Activated naive CD4-positive, alpha-beta T cell treated with anti-CD3 and anti-CD28 coated beads for 36 hours (primary cell): Measurements from ENCODE around the gene GDAP1L1. TPM values are rescaled to one million over a fixed set of nuclear protein-coding genes. Genes with fewer than 3 reads are reported as not detected.
"Not testable (repeated sequence)": the region's sequence is repeated elsewhere in the genome, so short reads cannot be mapped to it uniquely, and the experiment has no call there.

Source experiments
- CTCF ChIA-PET: fragments of 350-600 bp; sonication (Branson Sonifier 250); formaldehyde crosslinking; loops from one replicate; lab custom pipeline; 2021; ENCODE audit warnings: antibody characterized with exemption; lab: Charles Lee
- DNase-seq: peaks from one replicate; pipeline ENCODE4 v3.0.0-alpha.2; 2020
- H3K27ac Mint-ChIP-seq: one replicate; pipeline ENCODE4 v1.8.0; 2021; ENCODE audit warnings: mild to moderate bottlenecking, mixed read lengths
- H3K27me3 Mint-ChIP-seq: one replicate; pipeline ENCODE4 v1.8.0; 2021; ENCODE audit warnings: low read depth, mixed read lengths
- H3K36me3 Mint-ChIP-seq: one replicate; pipeline ENCODE4 v1.8.0; 2021; ENCODE audit warnings: low read depth, mixed read lengths
- H3K4me1 Mint-ChIP-seq: one replicate; pipeline ENCODE4 v1.8.0; 2021; ENCODE audit warnings: low read depth, mixed read lengths
- H3K4me3 Mint-ChIP-seq: one replicate; pipeline ENCODE4 v1.8.0; 2021; ENCODE audit warnings: mild to moderate bottlenecking, moderate library complexity, mixed read lengths
- H3K9me3 Mint-ChIP-seq: one replicate; pipeline ENCODE4 v1.8.0; 2021; ENCODE audit warnings: mixed read lengths
- intact Hi-C: fragments of 100-400 bp; cut with micrococcal nuclease; formaldehyde crosslinking; loops from one replicate; pipeline ENCODE4 v1.15.1; 2023
- total RNA-seq, 2 experiments: library from RNA; stranded (reverse); gene quantifications; one replicate each; pipeline ENCODE4 v1.2.3, GENCODE V29; 2021

GDAP1L1 gene
- total RNA-seq, 2 experiments from 2014 or later = 0.27 to 0.50 TPM

DNA sequence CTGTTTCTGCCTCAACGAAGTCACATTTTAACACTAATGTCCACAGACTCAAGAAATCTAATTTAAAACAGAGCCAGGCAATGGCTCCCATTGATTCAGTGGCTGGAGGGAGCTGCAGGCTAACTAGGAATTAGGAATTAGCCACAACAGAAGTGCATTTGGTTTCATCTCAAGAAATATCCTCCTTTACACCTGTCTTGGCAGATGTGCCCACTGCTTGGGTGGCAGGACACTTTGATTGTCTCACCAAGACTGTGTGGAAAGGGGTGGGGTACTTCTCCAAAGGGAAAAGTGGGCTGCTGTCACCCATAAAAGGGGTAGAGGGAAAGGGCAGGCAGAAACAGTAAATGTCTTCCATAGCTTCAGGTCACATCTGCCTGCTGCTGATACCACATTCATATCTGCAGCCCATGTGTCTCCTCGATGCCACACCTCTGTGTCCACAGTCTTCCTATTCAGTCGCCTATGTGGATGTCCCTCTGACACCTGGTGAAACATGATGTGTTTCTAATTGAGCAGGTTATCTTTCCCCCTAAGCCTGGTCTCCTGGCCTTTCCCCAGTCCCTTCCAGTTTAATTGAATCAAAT, 25.6 kb upstream of the GDAP1L1 start:
- CTCF ChIA-PET = interaction anchor here (1.5 to 10.2 kb wide), 2 partner anchors 9 to 90 kb away, joined by 4 to 377 read pairs; partner anchors contain the start of gene FITM2
- intact Hi-C loops = no loop called here
- no peak overlapping the region for H3K27ac Mint-ChIP-seq
- H3K27me3 Mint-ChIP-seq = no peaks in the 10 kb centered on the region
- no peaks in the 10 kb centered on the region for H3K36me3 Mint-ChIP-seq
- no peak for DNase-seq
- no peak overlapping the region for H3K4me3 Mint-ChIP-seq
- no peaks in the 10 kb centered on the region for H3K9me3 Mint-ChIP-seq
- peaks cover 40% of the 10 kb centered on the region for H3K4me1 Mint-ChIP-seq

DNA sequence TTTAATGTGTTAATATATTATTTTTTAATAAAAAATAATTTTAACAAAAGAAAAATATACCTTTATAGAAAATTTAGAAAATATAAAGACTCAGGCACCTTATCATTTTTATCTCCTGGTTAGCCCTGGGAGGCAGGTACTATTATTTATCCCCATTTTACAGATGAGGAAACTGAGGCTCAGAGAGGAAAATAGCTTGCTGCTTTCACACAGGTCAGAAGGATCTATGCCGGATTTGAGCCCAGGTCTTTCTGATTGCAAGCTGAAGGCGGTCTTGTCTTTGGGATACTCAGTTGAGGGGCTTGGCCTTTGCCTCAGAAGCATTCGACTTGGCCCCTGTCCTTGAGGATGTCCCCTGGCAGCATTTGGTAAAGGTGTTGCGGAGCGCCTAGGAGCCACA, 25.1 kb upstream of the GDAP1L1 start:
- Mint-ChIP-seq H3K27me3 (no peaks in the 10 kb centered on the region), H3K4me3 (no peak overlapping the region), H3K4me1 (peaks cover 40% of the 10 kb centered on the region), H3K27ac (no peak overlapping the region), H3K36me3 (no peaks in the 10 kb centered on the region), H3K9me3 (no peaks in the 10 kb centered on the region)
- intact Hi-C loops = no loop called here
- no peak for DNase-seq
- CTCF ChIA-PET = interaction anchor here (1.5 kb wide), 1 partner anchor 10 kb away, joined by 4 read pairs; no protein-coding TSS in a partner anchor

- H3K27me3 Mint-ChIP-seq = no peaks in the 10 kb centered on the region
- H3K27ac Mint-ChIP-seq = no peak overlapping the region
- intact Hi-C loops = no loop called here
- H3K4me1 Mint-ChIP-seq = peaks cover 33% of the 10 kb centered on the region
- CTCF ChIA-PET = interaction anchor here (3.9 kb wide), 1 partner anchor 89 kb away, joined by 24 read pairs; the partner anchor contains the start of gene FITM2
- no peaks in the 10 kb centered on the region for H3K36me3 Mint-ChIP-seq
- H3K9me3 Mint-ChIP-seq = no peaks in the 10 kb centered on the region
- peak; percentile 30 for DNase-seq
- H3K4me3 Mint-ChIP-seq = no peak overlapping the region
Measured at GRCh38 chr20:44222633-44223368, 24.3 kb upstream of the GDAP1L1 start.

DNA sequence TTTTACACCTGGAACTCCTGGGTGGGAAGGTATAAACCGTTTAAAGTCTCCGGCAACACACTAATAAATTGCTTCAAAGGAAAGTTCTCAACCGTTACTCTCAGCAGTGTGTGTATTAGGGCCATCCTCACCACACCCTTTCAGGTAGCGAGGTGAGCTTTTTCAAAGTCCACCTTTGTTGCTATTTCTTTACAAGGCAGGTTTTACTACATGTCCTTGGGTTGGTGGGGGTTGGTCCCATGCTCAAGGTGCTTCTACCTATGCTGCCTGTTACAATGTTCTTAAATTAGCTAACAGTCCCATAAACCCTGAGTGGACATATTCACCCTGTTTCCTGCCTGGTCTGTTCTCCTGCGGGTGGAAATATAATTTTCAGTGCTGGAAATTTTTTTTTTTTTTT, 23.4 kb upstream of the GDAP1L1 start:
- peaks cover 24% of the 10 kb centered on the region for H3K4me1 Mint-ChIP-seq
- DNase-seq = no peak
- CTCF ChIA-PET = interaction anchor here (1.7 to 3.9 kb wide), 2 partner anchors 10 to 88 kb away, joined by 7 to 24 read pairs; partner anchors contain the start of gene FITM2

GRCh38 chr20:44224637-44225036, 22.5 kb upstream of the GDAP1L1 start:
- Mint-ChIP-seq H3K36me3 (no peaks in the 10 kb centered on the region), H3K27me3 (no peaks in the 10 kb centered on the region), H3K4me3 (no peak overlapping the region), H3K4me1 (peaks cover 15% of the 10 kb centered on the region), H3K27ac (no peak overlapping the region), H3K9me3 (no peaks in the 10 kb centered on the region)
- intact Hi-C loops = no loop called here
- CTCF ChIA-PET = interaction anchor here (1.7 to 3.9 kb wide), 3 partner anchors 8 to 87 kb away, joined by 4 to 24 read pairs (median 7); partner anchors contain the start of gene FITM2
- no peak for DNase-seq

More for the DNA sequence above, 23.4 kb upstream of the GDAP1L1 start:
- Mint-ChIP-seq H3K4me3 (no peak overlapping the region), H3K36me3 (no peaks in the 10 kb centered on the region), H3K27ac (no peak overlapping the region), H3K9me3 (no peaks in the 10 kb centered on the region), H3K27me3 (no peaks in the 10 kb centered on the region)
- intact Hi-C loops = no loop called here

- no peak overlapping the region for H3K27ac Mint-ChIP-seq
Measured at GRCh38 chr20:44228465-44229258, 18.4 kb upstream of the GDAP1L1 start.

GRCh38 chr20:44231193-44231592, 15.9 kb upstream of the GDAP1L1 start:
- no peak overlapping the region for H3K27ac Mint-ChIP-seq
- CTCF ChIA-PET = interaction anchor here (1.2 to 2.3 kb wide), 2 partner anchors 13 to 16 kb away, joined by 3 to 7 read pairs; no protein-coding TSS in a partner anchor
- intact Hi-C loops = no loop called here
- no peak for DNase-seq
- peaks cover 9% of the 10 kb centered on the region for H3K4me1 Mint-ChIP-seq
- H3K36me3 Mint-ChIP-seq = no peaks in the 10 kb centered on the region
- H3K4me3 Mint-ChIP-seq = no peak overlapping the region
- no peaks in the 10 kb centered on the region for H3K9me3 Mint-ChIP-seq
- H3K27me3 Mint-ChIP-seq = no peaks in the 10 kb centered on the region

More at GRCh38 chr20:44228465-44229258, 18.4 kb upstream of the GDAP1L1 start:
- no peak for DNase-seq
- Mint-ChIP-seq H3K36me3 (no peaks in the 10 kb centered on the region), H3K4me3 (no peak overlapping the region), H3K4me1 (peaks cover 9% of the 10 kb centered on the region), H3K9me3 (no peaks in the 10 kb centered on the region), H3K27me3 (no peaks in the 10 kb centered on the region)
- intact Hi-C loops = no loop called here
- CTCF ChIA-PET = interaction anchor here (0.7 to 2.3 kb wide), 4 partner anchors 10 to 82 kb away, joined by 3 to 7 read pairs (median 4); partner anchors contain the start of gene FITM2

GRCh38 chr20:44231713-44232468, 15.2 kb upstream of the GDAP1L1 start:
- H3K9me3 Mint-ChIP-seq = no peaks in the 10 kb centered on the region
- H3K27me3 Mint-ChIP-seq = no peaks in the 10 kb centered on the region
- H3K27ac Mint-ChIP-seq = no peak overlapping the region
- DNase-seq = no peak
- H3K4me1 Mint-ChIP-seq = peaks cover 9% of the 10 kb centered on the region
- CTCF ChIA-PET = interaction anchor here (0.8 to 1.2 kb wide), 4 partner anchors 14 to 80 kb away, joined by 3 read pairs; no protein-coding TSS in a partner anchor
- H3K36me3 Mint-ChIP-seq = no peaks in the 10 kb centered on the region
- H3K4me3 Mint-ChIP-seq = no peak overlapping the region
- intact Hi-C loops = no loop called here

DNA sequence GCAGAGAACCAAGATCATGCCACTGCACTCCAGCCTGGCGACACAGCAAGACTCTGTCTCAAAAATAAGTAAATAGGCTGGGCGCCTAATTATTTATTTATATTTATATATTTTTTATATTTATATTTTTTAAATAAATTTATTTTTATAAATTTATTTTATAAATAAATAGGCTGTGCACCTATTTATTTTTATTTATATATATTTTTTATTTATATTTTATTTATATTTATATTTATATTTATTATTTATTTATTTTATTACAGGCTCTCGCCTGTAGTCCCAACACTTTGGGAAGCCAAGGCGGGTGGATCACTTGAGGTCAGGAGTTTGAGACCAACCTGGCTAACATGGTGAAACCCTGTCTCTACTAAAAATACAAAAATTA, 14.6 kb upstream of the GDAP1L1 start:
- H3K27me3 Mint-ChIP-seq, H3K36me3 Mint-ChIP-seq, intact Hi-C loops, H3K4me3 Mint-ChIP-seq, H3K4me1 Mint-ChIP-seq, DNase-seq, H3K9me3 Mint-ChIP-seq, H3K27ac Mint-ChIP-seq: not testable (repeated sequence)
- CTCF ChIA-PET = interaction anchor here (0.6 to 1.2 kb wide), 5 partner anchors 13 to 79 kb away, joined by 3 to 5 read pairs (median 3); no protein-coding TSS in a partner anchor

- Mint-ChIP-seq H3K9me3 (no peaks in the 10 kb centered on the region), H3K27me3 (no peaks in the 10 kb centered on the region), H3K4me1 (peaks cover 9% of the 10 kb centered on the region), H3K36me3 (no peaks in the 10 kb centered on the region), H3K4me3 (no peak overlapping the region), H3K27ac (no peak overlapping the region)
- DNase-seq = no peak
- CTCF ChIA-PET = no interaction called here
- intact Hi-C loops = no loop called here
Measured at GRCh38 chr20:44233436-44234016, 13.6 kb upstream of the GDAP1L1 start.
